GM18520 (cell line): ENCODE results near the gene PARPBP.
"Not testable (repeated sequence)": the region's sequence is repeated elsewhere in the genome, so short reads cannot be mapped to it uniquely, and the experiment has no call there.

ENCODE experiments used
- ATAC-seq: cut with Tn5 transposase; IDR thresholded peaks from one replicate; pipeline ENCODE4 v1.9.1; 2021; ENCODE audit not compliant: unreplicated experiment

The PARPBP gene

DNA sequence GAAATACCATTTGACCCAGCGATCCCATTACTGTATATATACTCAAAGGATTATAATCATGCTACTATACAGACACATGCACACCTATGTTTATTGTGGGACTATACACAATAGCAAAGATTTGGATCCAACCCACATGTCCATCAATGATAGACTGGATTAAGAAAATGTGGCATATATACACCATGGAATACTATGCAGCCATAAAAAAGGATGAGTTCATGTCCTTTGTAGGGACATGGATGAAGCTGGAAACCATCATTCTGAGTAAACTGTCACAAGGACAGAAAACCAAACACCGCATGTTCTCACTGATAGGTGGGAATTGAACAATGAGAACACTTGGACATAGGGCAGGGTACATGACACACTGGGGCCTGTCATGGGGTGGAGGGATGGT, 120.9 kb downstream of the PARPBP start:
- not testable (repeated sequence) for ATAC-seq
